HepG2 (cell line): ENCODE results near the gene ZNF48. TPM values are rescaled to one million over a fixed set of nuclear protein-coding genes. Genes with fewer than 3 reads are reported as not detected.

Source experiments
- GATA4 ChIP-seq: sonication (generic); IDR thresholded peaks from 2 replicates; pipeline ENCODE4 v1.6.1; 2016; ENCODE audit warnings: antibody characterized with exemption, low read depth, borderline replicate concordance
- HCFC1 ChIP-seq: fragments of 150-350 bp; IDR thresholded peaks from 2 replicates; pipeline ENCODE4 v1.6.1; 2014; ENCODE audit warnings: low read depth, low read length
- KAT8 ChIP-seq: IDR thresholded peaks from 2 replicates; pipeline ENCODE4 v1.6.1; 2016; ENCODE audit warnings: missing genetic modification reagents, missing compliant biosample characterization
- NBN ChIP-seq: fragments of 450-650 bp; conservative IDR thresholded peaks from 2 replicates; pipeline ENCODE4 v1.6.1; 2017
- RBFOX2 ChIP-seq: fragments of 200-400 bp; formaldehyde crosslinking; IDR thresholded peaks from 2 replicates; pipeline ENCODE4 v1.6.1; 2017; ENCODE audit warnings: low read depth, mild to moderate bottlenecking, low read length
- TBP ChIP-seq: sonication (generic); formaldehyde crosslinking; IDR thresholded peaks from 2 replicates; pipeline ENCODE4 v1.5.0; 2020; ENCODE audit warnings: missing genetic modification reagents
- XRCC5 ChIP-seq: fragments of 200-400 bp; formaldehyde crosslinking; optimal IDR thresholded peaks from 2 replicates; pipeline ENCODE3; 2017; ENCODE audit warnings: mild to moderate bottlenecking, low read length
- ZNF30 ChIP-seq: sonication (generic); formaldehyde crosslinking; IDR thresholded peaks from 2 replicates; pipeline ENCODE4 v1.5.0; 2020; ENCODE audit warnings: mild to moderate bottlenecking, missing genetic modification reagents
- ZNF333 ChIP-seq: sonication (generic); formaldehyde crosslinking; IDR thresholded peaks from 2 replicates; pipeline ENCODE4 v1.4.0; 2020; ENCODE audit warnings: mild to moderate bottlenecking, missing genetic modification reagents, borderline replicate concordance
- ZNF33B ChIP-seq: sonication (generic); formaldehyde crosslinking; IDR thresholded peaks from 2 replicates; pipeline ENCODE4 v1.5.1; 2020; ENCODE audit warnings: mild to moderate bottlenecking, missing genetic modification reagents
- ZNF557 ChIP-seq: sonication (generic); formaldehyde crosslinking; IDR thresholded peaks from 2 replicates; pipeline ENCODE4 v1.4.0; 2020; ENCODE audit warnings: missing genetic modification reagents
- ZNF558 ChIP-seq: sonication (generic); formaldehyde crosslinking; IDR thresholded peaks from 2 replicates; pipeline ENCODE4 v1.9.0; 2022; ENCODE audit warnings: mild to moderate bottlenecking, missing genetic modification reagents, borderline replicate concordance
- ZNF703 ChIP-seq: sonication (generic); formaldehyde crosslinking; IDR thresholded peaks from 2 replicates; pipeline ENCODE4 v1.5.1; 2020; ENCODE audit warnings: missing genetic modification reagents, mild to moderate bottlenecking, moderate library complexity, borderline replicate concordance
- ZNF776 ChIP-seq: sonication (generic); formaldehyde crosslinking; IDR thresholded peaks from 2 replicates; pipeline ENCODE4 v1.4.0; 2020; ENCODE audit warnings: mild to moderate bottlenecking, missing genetic modification reagents
- polyA plus RNA-seq, 8 experiments: library from polyadenylated mRNA; depleted of rRNA in 3 of 8; stranded (reverse) in 7 of 8; unstranded in 1 of 8; fragments of >200 nt; fragmentation: Illumina TruSeq in 4 of 8; extraction: Trizol in 4 of 8; gene quantifications; 2 replicates each; pipeline versions ENCODE4 v1.2.1 to v1.2.3, GENCODE V29; 2011 to 2016; ENCODE audit warnings: low read depth in 4 of 8, missing spikeins in 1 of 8, mixed read lengths in 1 of 8; ENCODE audit not compliant: insufficient read depth in 1 of 8
- total RNA-seq, 5 experiments: library from RNA; depleted of rRNA; stranded (reverse); fragments of >200 nt; fragmentation: Illumina TruSeq; extraction: Trizol; gene quantifications; 2 replicates each; pipeline ENCODE4 v1.2.3, GENCODE V29; 2016; ENCODE audit warnings: low read depth in 1 of 5
- TF ChIP-seq, protein P1 (sequence below): sonication (generic); formaldehyde crosslinking; IDR thresholded peaks from 2 replicates; pipeline ENCODE4 v1.8.1; 2023; ENCODE audit warnings: mild to moderate bottlenecking, missing genetic modification reagents
- TF ChIP-seq, protein P2 (sequence below): IDR thresholded peaks from 2 replicates; pipeline ENCODE4 v1.6.1; 2012; ENCODE audit warnings: low read depth, low read length, improper control_type of control experiment
- TF ChIP-seq, protein P3 (sequence below): sonication (generic); formaldehyde crosslinking; IDR thresholded peaks from 2 replicates; pipeline ENCODE4 v1.5.1; 2020; ENCODE audit warnings: mild to moderate bottlenecking, moderate library complexity, missing genetic modification reagents
- TF ChIP-seq, protein P4 (sequence below), 2 experiments: sonication (generic) in 1 of 2; formaldehyde crosslinking in 1 of 2; IDR thresholded peaks; 2 replicates each; pipeline versions ENCODE4 v1.4.0 to v1.6.1; 2018 to 2020; ENCODE audit warnings: missing genetic modification reagents in 2 of 2, borderline replicate concordance in 1 of 2, low read depth in 1 of 2, mild to moderate bottlenecking in 1 of 2, missing biosample characterization in 1 of 2
- TF ChIP-seq, protein P5 (sequence below): sonication (generic); formaldehyde crosslinking; IDR thresholded peaks from 2 replicates; pipeline ENCODE4 v1.4.0; 2020; ENCODE audit warnings: missing genetic modification reagents, borderline replicate concordance

The ZNF48 gene
- total and polyA plus RNA-seq, 2 of the 13 experiments (the other 11 are each of a cell fraction or from before 2014, with no cell fraction given): 9.9 to 12.3 TPM

DNA sequence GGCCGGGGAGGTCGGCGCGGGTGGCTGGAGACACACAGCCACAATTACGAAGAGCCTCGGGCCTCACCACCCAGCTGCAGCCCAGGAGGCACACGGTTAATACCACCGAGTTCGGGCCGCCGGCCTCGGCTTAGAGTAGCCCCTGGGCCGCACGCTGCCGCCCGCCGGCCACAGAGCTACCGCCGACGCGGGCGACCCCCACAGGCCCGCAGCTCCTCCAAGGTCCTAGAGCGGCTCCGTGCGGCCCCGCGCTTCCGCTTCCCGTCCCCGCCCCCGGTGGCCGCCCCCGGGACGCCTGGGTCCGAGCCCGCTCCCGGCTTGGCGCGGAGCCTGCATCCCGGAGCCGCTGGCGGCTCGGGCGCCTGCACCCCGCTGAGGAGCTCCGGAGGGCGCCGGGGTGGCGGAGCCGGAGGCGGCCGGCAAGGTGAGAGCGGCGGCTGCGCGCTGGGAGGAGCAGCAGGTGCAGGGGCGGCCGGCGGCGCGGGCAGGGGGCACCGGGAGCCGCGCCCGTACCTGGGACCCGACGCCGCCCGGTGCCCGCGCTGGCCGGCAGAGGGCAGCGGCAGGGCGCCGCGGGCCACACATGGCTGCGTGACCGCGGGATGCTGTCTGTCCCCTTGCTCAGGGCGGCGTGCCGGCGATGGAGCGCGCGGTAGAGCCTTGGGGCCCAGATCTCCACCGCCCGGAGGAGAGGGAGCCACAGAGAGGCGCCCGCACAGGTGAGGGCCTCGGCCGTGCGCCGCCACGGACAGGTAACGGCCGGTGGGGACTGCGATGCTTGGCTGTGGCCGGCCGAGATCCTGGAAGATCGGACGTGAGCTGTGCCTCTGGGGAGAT lies at the start of gene ZNF48 (continued):
- TF ChIP-seq, protein P1, sequence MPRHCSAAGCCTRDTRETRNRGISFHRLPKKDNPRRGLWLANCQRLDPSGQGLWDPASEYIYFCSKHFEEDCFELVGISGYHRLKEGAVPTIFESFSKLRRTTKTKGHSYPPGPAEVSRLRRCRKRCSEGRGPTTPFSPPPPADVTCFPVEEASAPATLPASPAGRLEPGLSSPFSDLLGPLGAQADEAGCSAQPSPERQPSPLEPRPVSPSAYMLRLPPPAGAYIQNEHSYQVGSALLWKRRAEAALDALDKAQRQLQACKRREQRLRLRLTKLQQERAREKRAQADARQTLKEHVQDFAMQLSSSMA (CRISPR knock-in tag): peak; percentile 77
- peak; percentile 42; the same call in 1 of the 2 replicates for TF ChIP-seq GATA4
- no peak; the same call in 1 of the 2 replicates for TF ChIP-seq ZNF333 (CRISPR knock-in tag)
- TF ChIP-seq HCFC1: peak; percentile 75
- TF ChIP-seq ZNF557 (CRISPR knock-in tag): no peak; the same call in 1 of the 2 replicates
- TF ChIP-seq XRCC5: peak; percentile 89
- no peak; the same call in 1 of the 2 replicates for TF ChIP-seq ZNF776 (CRISPR knock-in tag)
- TF ChIP-seq, protein P2, sequence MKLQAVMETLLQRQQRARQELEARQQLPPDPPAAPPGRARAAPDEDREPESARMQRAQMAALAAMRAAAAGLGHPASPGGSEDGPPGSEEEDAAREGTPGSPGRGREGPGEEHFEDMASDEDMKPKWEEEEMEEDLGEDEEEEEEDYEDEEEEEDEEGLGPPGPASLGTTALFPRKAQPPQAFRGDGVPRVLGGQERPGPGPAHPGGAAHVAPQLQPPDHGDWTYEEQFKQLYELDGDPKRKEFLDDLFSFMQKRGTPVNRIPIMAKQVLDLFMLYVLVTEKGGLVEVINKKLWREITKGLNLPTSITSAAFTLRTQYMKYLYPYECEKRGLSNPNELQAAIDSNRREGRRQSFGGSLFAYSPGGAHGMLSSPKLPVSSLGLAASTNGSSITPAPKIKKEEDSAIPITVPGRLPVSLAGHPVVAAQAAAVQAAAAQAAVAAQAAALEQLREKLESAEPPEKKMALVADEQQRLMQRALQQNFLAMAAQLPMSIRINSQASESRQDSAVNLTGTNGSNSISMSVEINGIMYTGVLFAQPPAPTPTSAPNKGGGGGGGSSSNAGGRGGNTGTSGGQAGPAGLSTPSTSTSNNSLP: no peak; the same call in 1 of the 2 replicates
- 0 out of 2 replicates have a peak, but pooled peaks have one; percentile 23 for TF ChIP-seq ZNF703 (CRISPR knock-in tag)
- TF ChIP-seq, protein P3, sequence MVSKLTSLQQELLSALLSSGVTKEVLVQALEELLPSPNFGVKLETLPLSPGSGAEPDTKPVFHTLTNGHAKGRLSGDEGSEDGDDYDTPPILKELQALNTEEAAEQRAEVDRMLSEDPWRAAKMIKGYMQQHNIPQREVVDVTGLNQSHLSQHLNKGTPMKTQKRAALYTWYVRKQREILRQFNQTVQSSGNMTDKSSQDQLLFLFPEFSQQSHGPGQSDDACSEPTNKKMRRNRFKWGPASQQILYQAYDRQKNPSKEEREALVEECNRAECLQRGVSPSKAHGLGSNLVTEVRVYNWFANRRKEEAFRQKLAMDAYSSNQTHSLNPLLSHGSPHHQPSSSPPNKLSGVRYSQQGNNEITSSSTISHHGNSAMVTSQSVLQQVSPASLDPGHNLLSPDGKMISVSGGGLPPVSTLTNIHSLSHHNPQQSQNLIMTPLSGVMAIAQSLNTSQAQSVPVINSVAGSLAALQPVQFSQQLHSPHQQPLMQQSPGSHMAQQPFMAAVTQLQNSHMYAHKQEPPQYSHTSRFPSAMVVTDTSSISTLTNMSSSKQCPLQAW (CRISPR knock-in tag): 0 out of 2 replicates have a peak, but pooled peaks have one; percentile 13
- TF ChIP-seq, protein P4, sequence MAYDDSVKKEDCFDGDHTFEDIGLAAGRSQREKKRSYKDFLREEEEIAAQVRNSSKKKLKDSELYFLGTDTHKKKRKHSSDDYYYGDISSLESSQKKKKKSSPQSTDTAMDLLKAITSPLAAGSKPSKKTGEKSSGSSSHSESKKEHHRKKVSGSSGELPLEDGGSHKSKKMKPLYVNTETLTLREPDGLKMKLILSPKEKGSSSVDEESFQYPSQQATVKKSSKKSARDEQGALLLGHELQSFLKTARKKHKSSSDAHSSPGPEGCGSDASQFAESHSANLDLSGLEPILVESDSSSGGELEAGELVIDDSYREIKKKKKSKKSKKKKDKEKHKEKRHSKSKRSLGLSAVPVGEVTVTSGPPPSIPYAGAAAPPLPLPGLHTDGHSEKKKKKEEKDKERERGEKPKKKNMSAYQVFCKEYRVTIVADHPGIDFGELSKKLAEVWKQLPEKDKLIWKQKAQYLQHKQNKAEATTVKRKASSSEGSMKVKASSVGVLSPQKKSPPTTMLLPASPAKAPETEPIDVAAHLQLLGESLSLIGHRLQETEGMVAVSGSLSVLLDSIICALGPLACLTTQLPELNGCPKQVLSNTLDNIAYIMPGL (CRISPR knock-in tag; IDR thresholded peaks at IDR 0.05; ENCODE audit: borderline replicate concordance in 1 of 2, low read depth in 1 of 2): peak; percentile 71 to 93
- TF ChIP-seq ZNF33B (CRISPR knock-in tag): peak; percentile 79
- TF ChIP-seq, protein P5, sequence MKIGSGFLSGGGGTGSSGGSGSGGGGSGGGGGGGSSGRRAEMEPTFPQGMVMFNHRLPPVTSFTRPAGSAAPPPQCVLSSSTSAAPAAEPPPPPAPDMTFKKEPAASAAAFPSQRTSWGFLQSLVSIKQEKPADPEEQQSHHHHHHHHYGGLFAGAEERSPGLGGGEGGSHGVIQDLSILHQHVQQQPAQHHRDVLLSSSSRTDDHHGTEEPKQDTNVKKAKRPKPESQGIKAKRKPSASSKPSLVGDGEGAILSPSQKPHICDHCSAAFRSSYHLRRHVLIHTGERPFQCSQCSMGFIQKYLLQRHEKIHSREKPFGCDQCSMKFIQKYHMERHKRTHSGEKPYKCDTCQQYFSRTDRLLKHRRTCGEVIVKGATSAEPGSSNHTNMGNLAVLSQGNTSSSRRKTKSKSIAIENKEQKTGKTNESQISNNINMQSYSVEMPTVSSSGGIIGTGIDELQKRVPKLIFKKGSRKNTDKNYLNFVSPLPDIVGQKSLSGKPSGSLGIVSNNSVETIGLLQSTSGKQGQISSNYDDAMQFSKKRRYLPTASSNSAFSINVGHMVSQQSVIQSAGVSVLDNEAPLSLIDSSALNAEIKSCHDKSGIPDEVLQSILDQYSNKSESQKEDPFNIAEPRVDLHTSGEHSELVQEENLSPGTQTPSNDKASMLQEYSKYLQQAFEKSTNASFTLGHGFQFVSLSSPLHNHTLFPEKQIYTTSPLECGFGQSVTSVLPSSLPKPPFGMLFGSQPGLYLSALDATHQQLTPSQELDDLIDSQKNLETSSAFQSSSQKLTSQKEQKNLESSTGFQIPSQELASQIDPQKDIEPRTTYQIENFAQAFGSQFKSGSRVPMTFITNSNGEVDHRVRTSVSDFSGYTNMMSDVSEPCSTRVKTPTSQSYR (CRISPR knock-in tag): peak; percentile 67; the same call in 1 of the 2 replicates
- no peak for TF ChIP-seq NBN
- peak; percentile 92 for TF ChIP-seq RBFOX2
- peak; percentile 88 for TF ChIP-seq ZNF558 (CRISPR knock-in tag)
- no peak for TF ChIP-seq TBP
- TF ChIP-seq KAT8 (CRISPR knock-in tag): peak; percentile 93
- no peak for TF ChIP-seq ZNF30
